HG03280 (cell line): ENCODE data around the gene ERGIC3.

ENCODE experiments used
- ATAC-seq: cut with Tn5 transposase; IDR thresholded peaks from one replicate; pipeline ENCODE4 v1.9.1; 2021; ENCODE audit warnings: mild to moderate bottlenecking, moderate library complexity; ENCODE audit not compliant: unreplicated experiment

Gene ERGIC3

DNA sequence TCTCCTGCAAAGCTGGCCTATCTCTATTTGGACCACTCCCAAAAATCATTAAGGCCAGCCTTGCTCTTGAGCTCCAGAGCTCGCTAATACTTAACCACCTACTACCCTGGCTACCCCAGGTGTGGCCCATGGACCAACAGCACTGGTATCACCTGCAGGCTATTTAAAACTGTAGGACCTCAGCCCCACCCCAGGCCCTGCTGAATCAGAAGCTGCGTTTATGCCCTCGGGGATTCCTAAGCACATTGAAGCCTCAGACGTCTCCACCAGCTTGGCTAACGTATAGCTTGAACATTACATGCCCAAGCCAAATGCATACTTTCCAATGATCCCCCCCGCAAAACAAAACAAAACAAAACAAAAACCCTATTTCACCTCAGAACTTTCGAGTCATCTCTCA is 54.0 kb downstream of the ERGIC3 start:
- ATAC-seq: no peak

DNA sequence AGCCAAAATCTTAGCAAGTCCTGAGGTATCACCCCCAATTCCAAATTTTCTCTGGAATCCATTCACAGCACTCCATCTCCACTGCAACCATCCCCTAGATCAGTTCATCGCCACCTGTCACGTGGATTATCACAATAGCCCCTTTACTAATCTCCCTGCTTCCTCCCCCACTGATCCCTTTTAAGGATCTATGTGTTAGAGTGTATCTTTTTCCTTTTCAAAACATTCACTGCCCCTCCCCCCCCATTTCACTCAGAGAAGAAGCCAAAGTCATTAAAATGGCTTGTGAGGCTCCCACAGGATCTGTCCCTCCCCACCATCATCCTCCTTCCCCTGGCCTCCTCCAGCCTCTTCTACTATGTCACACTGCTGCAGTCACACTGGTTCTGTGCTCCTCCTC is 55.3 kb downstream of the ERGIC3 start:
- ATAC-seq: no peak

DNA sequence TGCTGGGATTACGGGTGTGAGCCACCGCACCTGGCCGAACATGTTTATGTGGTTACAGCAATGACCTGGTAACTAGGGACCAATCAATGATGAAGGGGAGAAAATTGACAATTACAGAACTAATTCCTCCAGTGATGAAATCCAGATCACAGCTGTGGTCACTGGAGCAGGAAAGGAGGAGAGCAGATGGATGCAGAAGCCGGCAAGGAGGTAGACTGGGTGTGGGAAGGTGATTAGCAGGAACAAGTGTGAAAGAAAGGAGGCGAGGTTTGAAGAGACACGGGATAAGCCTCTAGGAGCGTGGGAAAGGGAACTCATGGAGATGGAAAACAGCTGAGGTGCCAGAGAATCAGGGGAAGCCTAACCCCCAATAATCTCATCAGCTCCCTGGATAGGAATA is 56.6 kb downstream of the ERGIC3 start:
- ATAC-seq: no peak

DNA sequence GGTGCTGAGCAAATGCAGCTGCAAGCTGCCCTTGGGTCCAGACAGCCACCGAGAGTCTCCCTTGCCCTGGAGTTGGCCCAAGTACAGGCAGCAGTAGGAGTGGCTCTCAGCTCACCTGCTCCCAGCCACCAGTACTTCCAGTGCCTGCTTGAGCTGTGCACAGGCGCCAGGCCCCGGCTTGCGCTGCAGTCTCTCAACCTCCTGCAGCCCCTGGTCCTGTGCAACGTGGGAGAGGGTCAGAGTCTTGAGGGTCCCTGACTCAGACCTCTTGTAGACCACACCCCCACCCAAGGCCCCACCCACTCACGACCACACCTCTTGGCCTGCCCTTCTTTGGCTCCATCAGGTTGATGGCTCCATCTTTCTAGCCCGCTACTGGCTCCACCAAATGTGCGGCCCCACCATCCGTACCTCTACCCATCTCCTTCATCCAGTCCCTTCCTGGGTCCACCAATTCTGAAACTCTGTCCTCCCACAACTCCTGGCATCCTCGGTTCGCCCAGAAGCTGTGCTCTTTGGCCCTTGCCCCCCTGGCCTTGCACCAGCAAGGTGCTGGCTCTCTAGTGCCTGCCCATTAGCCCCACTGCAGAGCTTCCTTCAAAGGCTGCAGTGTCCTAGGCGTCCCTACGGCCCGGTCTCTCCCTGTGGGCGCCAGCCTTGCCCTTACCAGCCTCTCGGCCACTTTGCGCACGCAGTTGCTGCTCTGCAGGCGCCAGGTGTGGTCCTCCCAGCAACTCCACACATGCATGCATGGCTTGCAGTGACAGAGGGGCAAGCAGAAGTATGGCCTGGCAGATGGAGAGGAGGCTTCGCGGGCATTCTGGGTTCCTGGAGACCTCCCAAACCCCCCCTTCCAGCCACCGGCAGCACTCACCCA is 57.3 kb downstream of the ERGIC3 start:
- no peak for ATAC-seq

DNA sequence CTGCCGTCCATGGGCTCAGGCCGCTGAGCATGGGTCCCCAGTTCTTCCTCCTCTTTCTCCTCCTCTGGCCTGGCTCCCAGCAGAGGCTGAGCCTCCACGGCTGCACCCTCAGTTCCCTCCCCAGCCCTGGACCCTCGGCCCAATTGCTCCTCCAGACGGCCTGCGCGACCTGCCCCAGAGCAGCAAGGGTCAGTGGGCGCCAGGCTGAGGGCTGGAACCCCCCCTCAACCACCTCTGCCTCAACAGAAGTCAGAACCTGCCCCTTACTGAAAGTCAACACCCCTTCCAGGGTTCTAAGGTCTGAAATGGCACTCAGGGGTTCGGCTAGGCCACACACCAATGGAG is 57.9 kb downstream of the ERGIC3 start:
- ATAC-seq: no peak

DNA sequence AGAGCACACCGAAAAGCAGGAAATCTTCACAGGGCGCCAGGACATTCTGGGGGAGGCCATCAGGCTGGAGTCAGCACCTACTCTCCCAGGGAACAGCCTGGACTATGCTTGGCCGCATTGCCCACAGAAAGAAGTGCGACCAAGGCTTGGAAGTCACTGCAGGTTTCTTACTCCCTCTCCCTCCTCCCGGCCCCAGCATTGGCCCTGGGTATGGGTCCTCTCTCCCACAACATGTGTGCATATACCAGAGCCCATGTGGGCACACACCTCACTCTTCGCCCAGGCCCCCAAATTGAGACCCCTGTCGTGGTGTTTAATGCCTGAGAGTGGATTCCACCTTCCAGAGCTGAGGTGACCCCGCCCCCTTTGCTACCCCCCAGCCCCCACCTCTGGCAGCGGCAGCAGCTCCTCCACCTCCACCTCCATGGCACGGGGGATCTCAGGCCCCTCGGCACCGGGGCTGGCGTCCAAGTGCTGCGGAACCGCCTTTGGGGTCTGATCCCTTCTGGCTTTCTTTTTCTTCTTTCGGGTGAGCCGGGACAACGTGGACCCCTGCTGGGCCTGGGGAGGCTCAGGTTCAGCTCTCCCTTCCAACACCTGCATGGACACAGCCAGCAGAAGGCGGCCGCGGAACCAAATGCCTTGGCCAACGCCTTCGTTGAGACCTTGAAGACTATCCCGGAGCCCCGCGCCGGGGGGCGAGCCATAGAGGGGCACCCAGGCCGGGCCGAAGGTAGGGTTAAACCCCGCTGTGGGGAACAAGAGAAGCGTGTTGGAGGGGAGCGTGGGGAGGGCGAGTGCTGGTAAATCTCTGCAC is 58.5 kb downstream of the ERGIC3 start:
- ATAC-seq: no peak

DNA sequence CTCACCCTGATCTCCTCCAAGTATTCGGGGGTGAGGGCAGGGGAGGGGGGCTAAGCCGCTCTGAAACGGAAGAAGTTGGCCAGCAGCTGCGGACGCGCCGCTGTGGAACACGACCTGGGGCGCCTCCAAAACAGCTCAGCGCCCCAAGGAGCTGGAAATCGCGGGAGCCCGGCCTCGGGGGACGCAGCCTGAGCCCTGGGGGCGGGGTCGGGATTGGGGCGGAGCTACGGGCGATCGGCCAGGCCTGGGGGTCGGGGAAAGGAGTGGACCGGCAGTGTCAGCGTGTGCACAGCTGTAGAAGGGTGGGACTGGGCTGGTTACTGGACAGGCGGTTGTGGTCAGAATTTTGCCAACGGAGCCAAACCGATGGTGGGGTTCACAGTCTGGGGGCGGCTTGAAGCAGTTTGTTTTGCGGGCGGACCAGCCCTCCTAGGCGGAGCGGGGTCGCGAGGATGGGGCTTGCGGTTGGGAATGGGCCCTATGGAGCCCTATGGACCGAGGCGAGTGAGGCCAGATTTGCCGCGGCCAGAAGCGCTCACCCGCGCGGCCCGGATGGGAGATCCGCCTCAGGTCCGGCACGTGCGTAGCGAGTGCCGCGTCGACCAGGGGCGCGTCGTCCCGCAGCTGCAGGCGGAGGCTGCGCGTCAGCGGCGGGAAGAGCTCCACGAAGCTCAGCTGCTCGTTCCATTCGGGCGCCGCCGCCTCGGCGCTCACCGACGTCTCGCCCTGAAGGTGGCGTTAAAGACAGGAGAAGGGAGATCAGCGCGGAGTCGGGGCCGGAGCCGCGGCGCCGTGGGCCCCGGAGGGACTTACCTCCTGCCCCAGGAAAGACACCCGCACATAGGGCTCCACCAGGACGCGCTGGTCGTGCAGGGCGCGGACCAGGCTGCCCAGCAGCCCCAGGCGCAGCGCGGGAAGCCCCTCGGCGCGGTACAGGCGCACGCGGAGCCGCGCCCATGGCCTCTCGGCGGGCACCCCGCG is 59.4 kb downstream of the ERGIC3 start:
- ATAC-seq: no peak

DNA sequence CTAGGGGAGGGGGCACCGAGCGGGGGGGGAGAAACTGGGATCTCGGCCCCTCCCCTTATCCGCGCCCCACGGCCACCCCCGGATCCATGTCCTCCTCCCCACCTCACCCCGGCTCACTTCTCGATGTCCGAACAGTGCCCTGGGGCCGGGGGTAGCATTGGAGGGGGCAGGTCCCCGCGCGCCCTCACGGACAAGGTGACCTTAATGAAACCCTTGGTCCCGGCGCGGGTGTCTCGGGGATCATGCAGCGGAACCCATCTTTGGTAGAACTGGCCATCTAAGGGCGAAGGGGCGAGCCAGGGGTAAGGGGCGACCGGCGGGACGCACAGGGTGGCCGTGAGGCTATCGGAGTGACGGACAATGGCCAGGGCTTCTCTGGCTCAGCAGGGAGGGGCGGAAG is 60.1 kb downstream of the ERGIC3 start:
- no peak for ATAC-seq

DNA sequence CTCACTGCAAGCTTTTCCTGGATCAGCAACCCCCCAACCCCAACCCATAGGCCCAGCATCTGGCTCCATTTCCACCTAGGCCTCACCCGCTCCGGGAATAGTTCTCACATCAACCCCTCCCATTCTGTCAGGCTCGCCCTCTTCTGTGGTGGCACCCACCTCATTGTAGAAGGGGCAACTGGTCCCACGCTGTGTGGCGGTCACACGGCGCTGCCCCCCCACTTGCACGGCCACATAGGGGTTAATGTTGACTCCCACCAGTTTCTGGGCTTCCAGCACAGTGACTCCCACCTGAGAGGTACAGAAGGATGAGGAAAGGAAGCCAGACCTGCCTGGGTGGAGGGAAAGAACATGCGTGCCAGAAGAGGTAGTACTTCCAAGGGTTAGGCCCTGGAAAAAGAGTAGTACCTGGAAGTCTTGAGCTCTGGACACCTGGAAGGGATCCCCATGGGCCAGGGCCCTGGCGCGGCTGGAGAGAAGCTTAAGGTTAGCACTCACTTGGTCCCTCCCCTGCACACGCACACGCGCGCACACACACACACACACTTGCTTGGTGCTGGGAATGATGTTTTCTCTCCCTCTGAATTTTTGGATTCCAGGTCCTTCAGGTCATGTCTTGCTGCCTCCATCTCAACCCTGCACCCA is 61.1 kb downstream of the ERGIC3 start:
- no peak for ATAC-seq

DNA sequence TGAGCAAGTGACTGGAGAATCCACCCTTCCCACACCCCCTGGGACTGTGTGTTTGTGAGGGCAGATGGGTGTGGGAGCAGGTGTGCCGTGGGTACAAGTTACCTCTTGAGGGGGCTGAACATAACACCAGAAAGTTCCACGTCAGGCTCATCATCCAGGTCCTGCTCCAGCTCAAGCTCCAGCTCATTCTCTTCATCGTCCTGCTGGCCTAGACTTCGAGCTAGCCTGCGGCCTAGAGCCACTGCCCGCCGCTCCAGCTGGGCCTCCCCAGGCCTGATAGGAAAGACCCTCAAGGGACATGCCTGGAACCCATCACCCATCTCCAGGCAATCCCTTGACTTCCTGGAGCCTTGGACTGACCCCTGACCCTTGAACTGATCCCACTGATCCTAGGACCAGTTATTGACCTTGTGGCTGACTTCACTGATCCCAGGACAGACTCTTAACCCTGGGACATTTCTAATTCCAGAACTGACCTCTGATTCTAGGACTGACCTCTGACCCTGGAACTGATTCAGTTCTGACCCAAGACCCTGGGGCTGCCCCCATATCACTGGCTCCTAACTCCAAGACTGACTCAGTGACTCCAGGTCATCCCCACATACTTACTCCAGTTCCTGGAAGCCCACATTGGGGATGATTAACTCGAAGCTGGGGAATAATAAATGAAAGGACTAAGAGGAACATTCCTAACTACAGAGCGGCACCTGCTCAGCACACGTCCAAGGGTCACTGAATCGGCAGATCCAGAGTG is 62.0 kb downstream of the ERGIC3 start:
- ATAC-seq: no peak

DNA sequence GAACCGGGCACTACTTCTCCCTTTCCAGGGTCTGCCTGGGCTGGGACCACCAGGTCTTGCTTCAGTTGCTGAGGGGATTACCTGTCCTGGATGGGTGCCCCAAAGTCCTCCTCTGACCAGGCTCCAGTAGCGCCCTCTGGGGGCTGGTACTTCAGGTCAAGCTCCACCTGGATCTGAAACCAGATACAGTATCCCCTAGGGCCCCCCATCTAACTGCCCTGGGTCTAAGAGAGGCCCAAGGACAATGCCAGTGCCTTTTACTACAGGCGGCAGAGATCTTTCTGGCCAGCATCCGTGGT is 62.5 kb downstream of the ERGIC3 start:
- ATAC-seq: no peak

DNA sequence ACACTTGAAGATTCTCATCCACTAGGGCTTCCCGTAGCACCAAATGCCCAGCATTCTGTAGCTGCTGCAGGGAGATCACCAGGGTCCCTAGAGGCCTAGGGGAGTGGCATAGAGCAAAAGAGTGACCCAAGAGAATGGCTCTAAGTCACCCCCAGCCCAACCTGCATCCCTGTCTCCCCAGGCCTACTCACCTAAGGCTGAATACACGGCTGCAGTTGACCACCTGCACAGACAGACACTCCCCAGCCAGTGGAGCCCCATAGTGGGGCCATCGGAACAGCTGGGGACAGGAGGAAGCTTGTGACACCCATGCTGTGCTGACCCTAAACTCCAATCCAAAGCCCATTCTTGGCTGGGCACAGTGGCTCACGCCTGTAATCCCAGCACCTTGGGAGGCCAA is 64.2 kb downstream of the ERGIC3 start:
- ATAC-seq: no peak
